ENCODE results near the gene NQO1. TPM values are rescaled to one million over a fixed set of nuclear protein-coding genes. Genes with fewer than 3 reads are reported as not detected.

The NQO1 gene
- total and polyA plus RNA-seq, 9 of the 15 experiments (the other 6 are each of a cell fraction or from before 2014, with no cell fraction given) = 96.7 to 198 (median 122) TPM

- 0 out of 4 replicates have a peak, but pooled peaks of 1 of the 2 experiments have one; percentile 13 for TF ChIP-seq NRF1 (conservative IDR thresholded peaks at IDR 0.05 in 1 of 2, IDR thresholded peaks at IDR 0.05 in 1 of 2)
- no peak for TF ChIP-seq NCOA6 (IDR thresholded peaks at IDR 0.05)
- TF ChIP-seq CXXC5 (CRISPR knock-in tag; IDR thresholded peaks at IDR 0.05) = peak; percentile 17
- TF ChIP-seq ZKSCAN3 (CRISPR knock-in tag; IDR thresholded peaks at IDR 0.05) = no peak
- 0 out of 2 replicates have a peak, but pooled peaks have one; percentile 52 for TF ChIP-seq SAFB (IDR thresholded peaks at IDR 0.05; ENCODE audit: borderline replicate concordance, low read depth, low read length)
- TF ChIP-seq MAZ (CRISPR knock-in tag; conservative IDR thresholded peaks at IDR 0.05 in 1 of 2, IDR thresholded peaks at IDR 0.05 in 1 of 2) = 0 out of 4 replicates have a peak, but pooled peaks of 1 of the 2 experiments have one; percentile 7
- TF ChIP-seq NFRKB (IDR thresholded peaks at IDR 0.05; ENCODE audit: low read depth) = peak; percentile 84
- no peak for TF ChIP-seq RAD51 (IDR thresholded peaks at IDR 0.05; ENCODE audit: borderline replicate concordance, low read depth)
- TF ChIP-seq LEF1 (IDR thresholded peaks at IDR 0.05) = 0 out of 2 replicates have a peak, but pooled peaks have one; percentile 17
- TF ChIP-seq TARDBP (IDR thresholded peaks at IDR 0.05) = no peak
- TF ChIP-seq CHD1 (IDR thresholded peaks at IDR 0.05; ENCODE audit: low read length) = peak; percentile 37
- peak; percentile 50 for TF ChIP-seq ETV1 (tag; conservative IDR thresholded peaks at IDR 0.05; ENCODE audit: low read depth)
- no peak for TF ChIP-seq TEAD2 (tag; IDR thresholded peaks at IDR 0.05)
- no peak for TF ChIP-seq E2F4 (CRISPR knock-in tag; IDR thresholded peaks at IDR 0.05; ENCODE audit: low read depth)
- TF ChIP-seq GATAD2B (IDR thresholded peaks at IDR 0.05; ENCODE audit: borderline replicate concordance) = peak; percentile 34; the same call in 1 of the 2 replicates
- TF ChIP-seq, protein P1, sequence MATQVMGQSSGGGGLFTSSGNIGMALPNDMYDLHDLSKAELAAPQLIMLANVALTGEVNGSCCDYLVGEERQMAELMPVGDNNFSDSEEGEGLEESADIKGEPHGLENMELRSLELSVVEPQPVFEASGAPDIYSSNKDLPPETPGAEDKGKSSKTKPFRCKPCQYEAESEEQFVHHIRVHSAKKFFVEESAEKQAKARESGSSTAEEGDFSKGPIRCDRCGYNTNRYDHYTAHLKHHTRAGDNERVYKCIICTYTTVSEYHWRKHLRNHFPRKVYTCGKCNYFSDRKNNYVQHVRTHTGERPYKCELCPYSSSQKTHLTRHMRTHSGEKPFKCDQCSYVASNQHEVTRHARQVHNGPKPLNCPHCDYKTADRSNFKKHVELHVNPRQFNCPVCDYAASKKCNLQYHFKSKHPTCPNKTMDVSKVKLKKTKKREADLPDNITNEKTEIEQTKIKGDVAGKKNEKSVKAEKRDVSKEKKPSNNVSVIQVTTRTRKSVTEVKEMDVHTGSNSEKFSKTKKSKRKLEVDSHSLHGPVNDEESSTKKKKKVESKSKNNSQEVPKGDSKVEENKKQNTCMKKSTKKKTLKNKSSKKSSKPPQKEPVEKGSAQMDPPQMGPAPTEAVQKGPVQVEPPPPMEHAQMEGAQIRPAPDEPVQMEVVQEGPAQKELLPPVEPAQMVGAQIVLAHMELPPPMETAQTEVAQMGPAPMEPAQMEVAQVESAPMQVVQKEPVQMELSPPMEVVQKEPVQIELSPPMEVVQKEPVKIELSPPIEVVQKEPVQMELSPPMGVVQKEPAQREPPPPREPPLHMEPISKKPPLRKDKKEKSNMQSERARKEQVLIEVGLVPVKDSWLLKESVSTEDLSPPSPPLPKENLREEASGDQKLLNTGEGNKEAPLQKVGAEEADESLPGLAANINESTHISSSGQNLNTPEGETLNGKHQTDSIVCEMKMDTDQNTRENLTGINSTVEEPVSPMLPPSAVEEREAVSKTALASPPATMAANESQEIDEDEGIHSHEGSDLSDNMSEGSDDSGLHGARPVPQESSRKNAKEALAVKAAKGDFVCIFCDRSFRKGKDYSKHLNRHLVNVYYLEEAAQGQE (IDR thresholded peaks at IDR 0.05; ENCODE audit: borderline replicate concordance) = peak; percentile 33; the same call in 1 of the 2 replicates
- TF ChIP-seq, protein P1 (CRISPR knock-in tag; IDR thresholded peaks at IDR 0.05; ENCODE audit: low read depth) = no peak
- no peak for TF ChIP-seq ZNF134 (CRISPR knock-in tag; conservative IDR thresholded peaks at IDR 0.05)
- TF ChIP-seq ZNF655 (CRISPR knock-in tag; IDR thresholded peaks at IDR 0.05) = no peak
These were observed 664 bp downstream of the NQO1 start (continued) for GRCh38 chr16:69725480-69726312.

Measured in K562 (cell line).